ENCODE results near the gene TIAM2.

Gene TIAM2

GRCh38 chr6:155256122-155256795, 261.1 kb downstream of the TIAM2 start:
- Histone ChIP-seq H3K4me3 (ENCODE audit: low read length) (no peak overlapping the region), H3K23ac (ENCODE audit: low read length) (no peak overlapping the region), H3K56ac (ENCODE audit: low read length) (no peak overlapping the region), H4K8ac (ENCODE audit: low read depth, low read length) (no peak overlapping the region), H3K4me1 (ENCODE audit: control insufficient read depth, low read depth, low read length) (peaks cover 3% of the 10 kb centered on the region), H3K4ac (ENCODE audit: low read depth, low read length) (no peak overlapping the region), H3K27me3 (ENCODE audit: insufficient read depth, low read length, poor library complexity) (no peaks in the 10 kb centered on the region), H3K79me2 (ENCODE audit: control insufficient read depth, insufficient read depth, low read length) (no peaks in the 10 kb centered on the region), H2BK5ac (ENCODE audit: low read length) (no peak overlapping the region), H2AK5ac (ENCODE audit: low read length) (no peak overlapping the region), H2BK120ac (ENCODE audit: low read depth, low read length) (no peak overlapping the region), H3K9ac (ENCODE audit: low read length) (no peak overlapping the region), H3K18ac (ENCODE audit: low read length) (no peak overlapping the region), H3K4me2 (ENCODE audit: low read length) (no peak overlapping the region), H3K79me1 (ENCODE audit: low read length) (no peaks in the 10 kb centered on the region), H3K27ac (ENCODE audit: low read depth, low read length) (no peak overlapping the region), H3K36me3 (ENCODE audit: control insufficient read depth, insufficient read depth, low read length) (peaks cover 4% of the 10 kb centered on the region), H2BK15ac (replicated peaks; ENCODE audit: low read depth) (no peak overlapping the region), H4K5ac (ENCODE audit: low read length) (no peak overlapping the region)
- DNase-seq: no peak
- no CpG with 5 or more reads among the region's 13 CpGs for WGBS (ENCODE audit: extremely low coverage, insufficient coverage, low lambda C conversion rate)

GRCh38 chr6:155257796-155258195, 262.7 kb downstream of the TIAM2 start:
- H3K79me1 ChIP-seq (ENCODE audit: low read length): no peaks in the 10 kb centered on the region
- no peak for DNase-seq
- H3K18ac ChIP-seq (ENCODE audit: low read length): no peak overlapping the region
- no peak overlapping the region for H4K8ac ChIP-seq (ENCODE audit: low read depth, low read length)
- no peaks in the 10 kb centered on the region for H3K27me3 ChIP-seq (ENCODE audit: insufficient read depth, low read length, poor library complexity)
- H3K9ac ChIP-seq (ENCODE audit: low read length): no peak overlapping the region
- H2BK5ac ChIP-seq (ENCODE audit: low read length): no peak overlapping the region
- peaks cover 2% of the 10 kb centered on the region for H3K36me3 ChIP-seq (ENCODE audit: control insufficient read depth, insufficient read depth, low read length)
- H3K23ac ChIP-seq (ENCODE audit: low read length): no peak overlapping the region
- H3K4me2 ChIP-seq (ENCODE audit: low read length): no peak overlapping the region
- H2BK15ac ChIP-seq (replicated peaks; ENCODE audit: low read depth): no peak overlapping the region
- no peak overlapping the region for H3K27ac ChIP-seq (ENCODE audit: low read depth, low read length)
- no CpG with 5 or more reads among the region's 9 CpGs for WGBS (ENCODE audit: extremely low coverage, insufficient coverage, low lambda C conversion rate)
- H4K5ac ChIP-seq (ENCODE audit: low read length): no peak overlapping the region
- H3K79me2 ChIP-seq (ENCODE audit: control insufficient read depth, insufficient read depth, low read length): no peaks in the 10 kb centered on the region
- no peak overlapping the region for H2BK120ac ChIP-seq (ENCODE audit: low read depth, low read length)
- H3K4me1 ChIP-seq (ENCODE audit: control insufficient read depth, low read depth, low read length): peaks cover 8% of the 10 kb centered on the region
- no peak overlapping the region for H3K4me3 ChIP-seq (ENCODE audit: low read length)
- H2AK5ac ChIP-seq (ENCODE audit: low read length): no peak overlapping the region
- H3K4ac ChIP-seq (ENCODE audit: low read depth, low read length): no peak overlapping the region
- no peak overlapping the region for H3K56ac ChIP-seq (ENCODE audit: low read length)

GRCh38 chr6:155259204-155259603, 264.1 kb downstream of the TIAM2 start:
- no peak for DNase-seq
- WGBS (ENCODE audit: extremely low coverage, insufficient coverage, low lambda C conversion rate): no CpG with 5 or more reads among the region's 3 CpGs
- no peaks in the 10 kb centered on the region for H3K79me2 ChIP-seq (ENCODE audit: control insufficient read depth, insufficient read depth, low read length)
- H4K8ac ChIP-seq (ENCODE audit: low read depth, low read length): no peak overlapping the region
- no peak overlapping the region for H3K4me3 ChIP-seq (ENCODE audit: low read length)
- H4K5ac ChIP-seq (ENCODE audit: low read length): no peak overlapping the region
- H3K27me3 ChIP-seq (ENCODE audit: insufficient read depth, low read length, poor library complexity): no peaks in the 10 kb centered on the region
- H2BK120ac ChIP-seq (ENCODE audit: low read depth, low read length): no peak overlapping the region
- no peak overlapping the region for H3K9ac ChIP-seq (ENCODE audit: low read length)
- no peak overlapping the region for H2AK5ac ChIP-seq (ENCODE audit: low read length)
- no peak overlapping the region for H2BK5ac ChIP-seq (ENCODE audit: low read length)
- H3K4me2 ChIP-seq (ENCODE audit: low read length): no peak overlapping the region
- H3K56ac ChIP-seq (ENCODE audit: low read length): no peak overlapping the region
- H2BK15ac ChIP-seq (replicated peaks; ENCODE audit: low read depth): no peak overlapping the region
- H3K18ac ChIP-seq (ENCODE audit: low read length): no peak overlapping the region
- H3K23ac ChIP-seq (ENCODE audit: low read length): no peak overlapping the region
- peaks cover 2% of the 10 kb centered on the region for H3K36me3 ChIP-seq (ENCODE audit: control insufficient read depth, insufficient read depth, low read length)
- no peak overlapping the region for H3K4ac ChIP-seq (ENCODE audit: low read depth, low read length)
- no peak overlapping the region for H3K27ac ChIP-seq (ENCODE audit: low read depth, low read length)
- peaks cover 3% of the 10 kb centered on the region for H3K79me1 ChIP-seq (ENCODE audit: low read length)
- H3K4me1 ChIP-seq (ENCODE audit: control insufficient read depth, low read depth, low read length): peaks cover 8% of the 10 kb centered on the region

- Histone ChIP-seq H3K4me1 (ENCODE audit: control insufficient read depth, low read depth, low read length) (peaks cover 8% of the 10 kb centered on the region), H2BK5ac (ENCODE audit: low read length) (no peak overlapping the region), H3K23ac (ENCODE audit: low read length) (no peak overlapping the region), H2AK5ac (ENCODE audit: low read length) (no peak overlapping the region), H2BK15ac (replicated peaks; ENCODE audit: low read depth) (no peak overlapping the region), H2BK120ac (ENCODE audit: low read depth, low read length) (no peak overlapping the region), H3K4me2 (ENCODE audit: low read length) (no peak overlapping the region), H3K27ac (ENCODE audit: low read depth, low read length) (no peak overlapping the region), H3K27me3 (ENCODE audit: insufficient read depth, low read length, poor library complexity) (no peaks in the 10 kb centered on the region), H3K79me1 (ENCODE audit: low read length) (peaks cover 3% of the 10 kb centered on the region), H3K79me2 (ENCODE audit: control insufficient read depth, insufficient read depth, low read length) (no peaks in the 10 kb centered on the region), H4K8ac (ENCODE audit: low read depth, low read length) (no peak overlapping the region), H3K18ac (ENCODE audit: low read length) (no peak overlapping the region), H3K9ac (ENCODE audit: low read length) (no peak overlapping the region), H3K4ac (ENCODE audit: low read depth, low read length) (no peak overlapping the region), H3K56ac (ENCODE audit: low read length) (no peak overlapping the region), H3K4me3 (ENCODE audit: low read length) (no peak overlapping the region), H3K36me3 (ENCODE audit: control insufficient read depth, insufficient read depth, low read length) (peaks cover 2% of the 10 kb centered on the region), H4K5ac (ENCODE audit: low read length) (no peak overlapping the region)
- WGBS (ENCODE audit: extremely low coverage, insufficient coverage, low lambda C conversion rate): no CpG with 5 or more reads among the region's 5 CpGs
- DNase-seq: no peak
Measured at GRCh38 chr6:155259897-155260296, 264.8 kb downstream of the TIAM2 start.

- H3K18ac ChIP-seq (ENCODE audit: low read length): no peak overlapping the region
- no peak overlapping the region for H3K9ac ChIP-seq (ENCODE audit: low read length)
- peaks cover 3% of the 10 kb centered on the region for H3K79me1 ChIP-seq (ENCODE audit: low read length)
- no peak overlapping the region for H3K56ac ChIP-seq (ENCODE audit: low read length)
- no peak overlapping the region for H3K4me3 ChIP-seq (ENCODE audit: low read length)
- H2BK15ac ChIP-seq (replicated peaks; ENCODE audit: low read depth): no peak overlapping the region
- no CpG with 5 or more reads among the region's 3 CpGs for WGBS (ENCODE audit: extremely low coverage, insufficient coverage, low lambda C conversion rate)
- H3K4me1 ChIP-seq (ENCODE audit: control insufficient read depth, low read depth, low read length): peaks cover 8% of the 10 kb centered on the region
- no peak overlapping the region for H3K23ac ChIP-seq (ENCODE audit: low read length)
- no peak for DNase-seq
- H4K8ac ChIP-seq (ENCODE audit: low read depth, low read length): no peak overlapping the region
- no peak overlapping the region for H3K4ac ChIP-seq (ENCODE audit: low read depth, low read length)
- H3K27me3 ChIP-seq (ENCODE audit: insufficient read depth, low read length, poor library complexity): no peaks in the 10 kb centered on the region
- no peak overlapping the region for H2BK120ac ChIP-seq (ENCODE audit: low read depth, low read length)
- H3K36me3 ChIP-seq (ENCODE audit: control insufficient read depth, insufficient read depth, low read length): peaks cover 2% of the 10 kb centered on the region
- H3K4me2 ChIP-seq (ENCODE audit: low read length): no peak overlapping the region
- no peaks in the 10 kb centered on the region for H3K79me2 ChIP-seq (ENCODE audit: control insufficient read depth, insufficient read depth, low read length)
- no peak overlapping the region for H2AK5ac ChIP-seq (ENCODE audit: low read length)
- no peak overlapping the region for H4K5ac ChIP-seq (ENCODE audit: low read length)
- no peak overlapping the region for H2BK5ac ChIP-seq (ENCODE audit: low read length)
- H3K27ac ChIP-seq (ENCODE audit: low read depth, low read length): no peak overlapping the region
Measured at GRCh38 chr6:155260686-155261085, 265.6 kb downstream of the TIAM2 start.

Data from mesendoderm (in vitro differentiated cells).